A673 (cell line): ENCODE results near the gene ANKRD9. TPM values are rescaled to one million over a fixed set of nuclear protein-coding genes. Genes with fewer than 3 reads are reported as not detected.

Source experiments
- BruUV-seq: library from RNA; stranded (reverse); fragments of 400-500 nt; replicated peaks from 2 replicates; lab custom pipeline; 2021; lab: Mats Ljungman, UMichigan
- CTCF ChIA-PET: fragments of 300-600 bp; sonication (Branson Sonifier 250); formaldehyde crosslinking; loops from one replicate; lab custom pipeline; 2022; ENCODE audit warnings: antibody characterized with exemption; lab: Charles Lee
- POLR2A ChIA-PET: fragments of 300-600 bp; sonication (Branson Sonifier 250); formaldehyde crosslinking; loops from one replicate; lab custom pipeline; 2022; ENCODE audit warnings: antibody characterized with exemption; ENCODE audit not compliant: low non-redundant PET; lab: Charles Lee
- DNase-seq: peaks from one replicate; pipeline ENCODE4 v3.0.0-alpha.2; 2015; ENCODE audit warnings: low spot score
- H3K27ac ChIP-seq: fragments of 200-600 bp; sonication (generic); 2 replicates; pipeline ENCODE4 v1.5.1; 2016; ENCODE audit warnings: mixed run types, low read depth, mild to moderate bottlenecking, mixed read lengths, antibody characterized with exemption, low read length; ENCODE audit not compliant: poor library complexity, severe bottlenecking
- H3K27me3 ChIP-seq: fragments of 200-600 bp; sonication (generic); replicated peaks from 2 replicates; pipeline ENCODE4 v1.6.1; 2017; ENCODE audit warnings: mixed run types, low read depth, mild to moderate bottlenecking, mixed read lengths, antibody characterized with exemption, low read length; ENCODE audit not compliant: insufficient read depth, poor library complexity
- H3K36me3 ChIP-seq: fragments of 200-600 bp; sonication (generic); 2 replicates; pipeline ENCODE4 v1.6.1; 2016; ENCODE audit warnings: mixed run types, mild to moderate bottlenecking, mixed read lengths, antibody characterized with exemption, low read length; ENCODE audit not compliant: insufficient read depth, poor library complexity, severe bottlenecking
- H3K4me1 ChIP-seq: fragments of 200-600 bp; sonication (generic); 2 replicates; pipeline ENCODE4 v1.6.1; 2017; ENCODE audit warnings: mixed run types, mild to moderate bottlenecking, mixed read lengths, antibody characterized with exemption, low read length; ENCODE audit not compliant: insufficient read depth, poor library complexity, severe bottlenecking
- H3K4me3 ChIP-seq: fragments of 200-600 bp; sonication (generic); 2 replicates; pipeline ENCODE4 v1.5.1; 2016; ENCODE audit warnings: low read depth, mixed run types, mild to moderate bottlenecking, mixed read lengths, low read length; ENCODE audit not compliant: poor library complexity, severe bottlenecking
- H3K9me3 ChIP-seq: fragments of 200-600 bp; sonication (generic); 2 replicates; pipeline ENCODE4 v1.6.1; 2016; ENCODE audit warnings: mixed run types, low read depth, mild to moderate bottlenecking, mixed read lengths, antibody characterized with exemption, low read length; ENCODE audit not compliant: poor library complexity, severe bottlenecking
- CTCF ChIP-seq: fragments of 300-800, 200-600 bp; sonication (generic); conservative IDR thresholded peaks from 2 replicates; pipeline ENCODE4 v1.5.1; 2017; ENCODE audit warnings: low read depth, mild to moderate bottlenecking, antibody characterized with exemption, low read length, moderate library complexity, mixed read lengths
- EZH2 ChIP-seq: fragments of 200-600 bp; sonication (generic); IDR thresholded peaks from 2 replicates; pipeline ENCODE4 v1.6.1; 2017; ENCODE audit warnings: borderline replicate concordance, low read depth, mild to moderate bottlenecking, mixed read lengths, antibody characterized with exemption, low read length; ENCODE audit not compliant: poor library complexity, severe bottlenecking
- intact Hi-C: fragments of 100-400 bp; cut with micrococcal nuclease; formaldehyde crosslinking; loops from one replicate; pipeline ENCODE4 v1.10.0; 2022; ENCODE audit not compliant: unreplicated experiment
- total RNA-seq: library from RNA; stranded (reverse); gene quantifications from 2 replicates; pipeline ENCODE4 v1.2.3, GENCODE V29; 2021

Gene ANKRD9
- total RNA-seq, 1 experiment from 2014 or later: 28.0 TPM

GRCh38 chr14:102490456-102490855, 19.1 kb downstream of the ANKRD9 start:
- H3K27me3 ChIP-seq: no peaks in the 10 kb centered on the region
- intact Hi-C loops: no loop called here
- no peak overlapping the region for H3K27ac ChIP-seq
- CTCF ChIA-PET: no interaction called here
- no peaks in the 10 kb centered on the region for H3K36me3 ChIP-seq
- no peaks in the 10 kb centered on the region for H3K9me3 ChIP-seq
- H3K4me3 ChIP-seq: no peak overlapping the region
- H3K4me1 ChIP-seq: no peaks in the 10 kb centered on the region
- no TSS peak for BruUV-seq
- TF ChIP-seq CTCF (no peak), EZH2 (no peak)
- no peak for DNase-seq
- POLR2A ChIA-PET: no interaction called here

- POLR2A ChIA-PET: no interaction called here
- TF ChIP-seq EZH2 (no peak), CTCF (no peak)
- BruUV-seq: no TSS peak
- intact Hi-C loops: no loop called here
- no peaks in the 10 kb centered on the region for H3K9me3 ChIP-seq
- CTCF ChIA-PET: no interaction called here
- H3K27me3 ChIP-seq: no peaks in the 10 kb centered on the region
- H3K4me1 ChIP-seq: no peaks in the 10 kb centered on the region
- DNase-seq: no peak
- no peak overlapping the region for H3K27ac ChIP-seq
- no peak overlapping the region for H3K4me3 ChIP-seq
- H3K36me3 ChIP-seq: no peaks in the 10 kb centered on the region
Observed at GRCh38 chr14:102487204-102487577, 22.4 kb downstream of the ANKRD9 start.

- DNase-seq: no peak
- intact Hi-C loops: no loop called here
- no peaks in the 10 kb centered on the region for H3K4me1 ChIP-seq
- no peaks in the 10 kb centered on the region for H3K27me3 ChIP-seq
- TF ChIP-seq EZH2 (no peak), CTCF (no peak)
- no peaks in the 10 kb centered on the region for H3K36me3 ChIP-seq
- POLR2A ChIA-PET: no interaction called here
- no peak overlapping the region for H3K4me3 ChIP-seq
- no peaks in the 10 kb centered on the region for H3K9me3 ChIP-seq
- CTCF ChIA-PET: no interaction called here
- H3K27ac ChIP-seq: no peak overlapping the region
- BruUV-seq: no TSS peak
Observed at GRCh38 chr14:102486513-102487203, 22.9 kb downstream of the ANKRD9 start.
